Measurements from ENCODE around the gene ACADS. TPM values are rescaled to one million over a fixed set of nuclear protein-coding genes. Genes with fewer than 3 reads are reported as not detected.

Gene ACADS
- total RNA-seq, 1 experiment from 2014 or later = 3.4 TPM

DNA sequence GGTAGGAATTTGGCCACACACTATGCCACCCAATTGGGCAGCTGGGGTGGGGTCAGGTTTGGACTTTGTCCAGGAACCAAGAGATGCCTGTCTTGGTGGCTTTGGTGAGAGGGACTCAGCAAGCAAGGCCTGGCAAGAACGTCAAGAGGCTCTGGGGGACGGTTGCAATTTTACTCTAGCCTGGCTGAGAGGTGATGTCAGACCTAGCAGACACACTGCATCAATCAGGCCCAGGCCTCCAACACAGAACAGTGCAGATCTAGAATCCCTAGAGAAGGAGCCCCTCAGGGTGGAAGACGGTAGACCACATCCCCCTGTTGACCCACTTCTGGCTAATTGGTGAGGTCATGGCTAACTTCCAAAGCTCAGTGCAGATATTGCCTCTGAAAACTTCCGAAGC lies 17.0 kb upstream of the ACADS start:
- CTCF ChIA-PET = interaction anchor here (0.5 kb wide), 1 partner anchor 9 kb away, joined by 3 read pairs; no protein-coding TSS in a partner anchor

DNA sequence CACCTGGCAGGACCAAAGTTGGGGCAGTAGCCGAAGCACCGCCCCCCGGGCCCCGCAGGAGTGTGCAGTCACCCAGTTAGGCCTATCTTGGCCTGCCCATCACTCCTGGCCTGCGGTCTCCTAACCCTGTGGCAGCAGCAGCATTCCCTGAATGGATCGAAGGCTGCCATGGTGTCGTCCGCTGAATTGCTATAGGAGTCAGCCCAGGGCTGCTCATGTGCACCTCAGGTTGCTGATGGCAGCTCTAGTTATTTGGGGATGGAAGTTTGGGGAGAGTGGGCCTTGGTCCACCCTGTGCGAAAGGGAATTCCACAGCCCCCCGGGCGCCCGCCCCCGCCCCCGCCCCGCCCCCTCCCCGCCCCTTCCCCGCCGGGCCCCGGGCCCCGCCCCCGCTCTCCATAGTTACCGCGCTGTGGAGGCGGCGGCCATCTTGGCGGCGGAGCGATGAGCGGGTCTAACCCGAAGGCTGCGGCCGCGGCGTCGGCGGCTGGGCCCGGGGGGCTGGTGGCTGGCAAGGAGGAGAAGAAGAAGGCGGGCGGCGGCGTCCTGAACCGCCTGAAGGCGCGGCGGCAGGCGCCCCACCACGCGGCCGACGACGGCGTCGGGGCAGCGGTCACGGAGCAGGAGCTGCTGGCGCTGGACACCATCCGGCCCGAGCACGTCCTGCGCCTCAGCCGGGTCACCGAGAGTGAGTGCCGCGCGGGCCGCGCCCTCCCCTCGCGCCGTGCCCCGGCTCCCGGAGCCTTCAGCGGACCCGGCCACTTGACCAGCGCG lies 15.4 kb upstream of the ACADS start, which contains the start of gene UNC119B:
TSS of gene UNC119B (plus strand) at position 428 of the 774 bp plus-strand sequence. CDS start at position 445, 17 bp downstream.
- H3K9me3 ChIP-seq (ENCODE audit: low read depth, low read length, poor library complexity, severe bottlenecking) = no peaks in the 10 kb centered on the region
- POLR2A ChIA-PET (ENCODE audit: low non-redundant PET) = no interaction called here
- peak within 1 kb of the TSS; percentile 93 for H3K4me3 ChIP-seq (ENCODE audit: low read depth, low read length, poor library complexity, severe bottlenecking)
- CTCF ChIA-PET = interaction anchor here (0.6 kb wide), 1 partner anchor 53 kb away, joined by 6 read pairs; no protein-coding TSS in a partner anchor
- no TSS peak for BruUV-seq (replicated peaks)
- peak; percentile 80 for DNase-seq (ENCODE audit: low spot score)
- intact Hi-C loops (cut with micrococcal nuclease; ENCODE audit: unreplicated experiment) = loop anchor here (5.0 kb wide), 1 partner anchor 383 kb away; the partner anchor contains the start of gene PLA2G1B
- peaks cover 24% of the 10 kb centered on the region for H3K36me3 ChIP-seq (ENCODE audit: insufficient read depth, low read length, poor library complexity, severe bottlenecking)
- H3K27ac ChIP-seq (ENCODE audit: low read depth, low read length, poor library complexity, severe bottlenecking) = peak within 1 kb of the TSS; percentile 90
- H3K4me1 ChIP-seq (ENCODE audit: insufficient read depth, low read length, poor library complexity, severe bottlenecking) = peaks cover 5% of the 10 kb centered on the region
- TF ChIP-seq, protein P1, sequence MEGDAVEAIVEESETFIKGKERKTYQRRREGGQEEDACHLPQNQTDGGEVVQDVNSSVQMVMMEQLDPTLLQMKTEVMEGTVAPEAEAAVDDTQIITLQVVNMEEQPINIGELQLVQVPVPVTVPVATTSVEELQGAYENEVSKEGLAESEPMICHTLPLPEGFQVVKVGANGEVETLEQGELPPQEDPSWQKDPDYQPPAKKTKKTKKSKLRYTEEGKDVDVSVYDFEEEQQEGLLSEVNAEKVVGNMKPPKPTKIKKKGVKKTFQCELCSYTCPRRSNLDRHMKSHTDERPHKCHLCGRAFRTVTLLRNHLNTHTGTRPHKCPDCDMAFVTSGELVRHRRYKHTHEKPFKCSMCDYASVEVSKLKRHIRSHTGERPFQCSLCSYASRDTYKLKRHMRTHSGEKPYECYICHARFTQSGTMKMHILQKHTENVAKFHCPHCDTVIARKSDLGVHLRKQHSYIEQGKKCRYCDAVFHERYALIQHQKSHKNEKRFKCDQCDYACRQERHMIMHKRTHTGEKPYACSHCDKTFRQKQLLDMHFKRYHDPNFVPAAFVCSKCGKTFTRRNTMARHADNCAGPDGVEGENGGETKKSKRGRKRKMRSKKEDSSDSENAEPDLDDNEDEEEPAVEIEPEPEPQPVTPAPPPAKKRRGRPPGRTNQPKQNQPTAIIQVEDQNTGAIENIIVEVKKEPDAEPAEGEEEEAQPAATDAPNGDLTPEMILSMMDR (conservative IDR thresholded peaks at IDR 0.05; ENCODE audit: low read depth, low read length) = no peak
- TF ChIP-seq EZH2 (IDR thresholded peaks at IDR 0.05; ENCODE audit: borderline replicate concordance, low read depth, low read length, poor library complexity, severe bottlenecking) = no peak
- no peaks in the 10 kb centered on the region for H3K27me3 ChIP-seq (replicated peaks; ENCODE audit: insufficient read depth, low read depth, low read length, poor library complexity)

More for the DNA sequence above, 17.0 kb upstream of the ACADS start:
- no TSS peak for BruUV-seq (replicated peaks)
- no peaks in the 10 kb centered on the region for H3K27me3 ChIP-seq (replicated peaks; ENCODE audit: insufficient read depth, low read depth, low read length, poor library complexity)
- peaks cover 8% of the 10 kb centered on the region for H3K36me3 ChIP-seq (ENCODE audit: insufficient read depth, low read length, poor library complexity, severe bottlenecking)
- TF ChIP-seq, protein P1 (conservative IDR thresholded peaks at IDR 0.05; ENCODE audit: low read depth, low read length) = no peak
- TF ChIP-seq EZH2 (IDR thresholded peaks at IDR 0.05; ENCODE audit: borderline replicate concordance, low read depth, low read length, poor library complexity, severe bottlenecking) = no peak
- peaks cover 5% of the 10 kb centered on the region for H3K4me1 ChIP-seq (ENCODE audit: insufficient read depth, low read length, poor library complexity, severe bottlenecking)
- no peak for DNase-seq (ENCODE audit: low spot score)
- POLR2A ChIA-PET (ENCODE audit: low non-redundant PET) = interaction anchor here (0.7 kb wide), 1 partner anchor 23 kb away, joined by 3 read pairs; no protein-coding TSS in a partner anchor
- no peak overlapping the region for H3K4me3 ChIP-seq (ENCODE audit: low read depth, low read length, poor library complexity, severe bottlenecking)
- H3K9me3 ChIP-seq (ENCODE audit: low read depth, low read length, poor library complexity, severe bottlenecking) = no peaks in the 10 kb centered on the region
- H3K27ac ChIP-seq (ENCODE audit: low read depth, low read length, poor library complexity, severe bottlenecking) = no peak overlapping the region
- intact Hi-C loops (cut with micrococcal nuclease; ENCODE audit: unreplicated experiment) = no loop called here

DNA sequence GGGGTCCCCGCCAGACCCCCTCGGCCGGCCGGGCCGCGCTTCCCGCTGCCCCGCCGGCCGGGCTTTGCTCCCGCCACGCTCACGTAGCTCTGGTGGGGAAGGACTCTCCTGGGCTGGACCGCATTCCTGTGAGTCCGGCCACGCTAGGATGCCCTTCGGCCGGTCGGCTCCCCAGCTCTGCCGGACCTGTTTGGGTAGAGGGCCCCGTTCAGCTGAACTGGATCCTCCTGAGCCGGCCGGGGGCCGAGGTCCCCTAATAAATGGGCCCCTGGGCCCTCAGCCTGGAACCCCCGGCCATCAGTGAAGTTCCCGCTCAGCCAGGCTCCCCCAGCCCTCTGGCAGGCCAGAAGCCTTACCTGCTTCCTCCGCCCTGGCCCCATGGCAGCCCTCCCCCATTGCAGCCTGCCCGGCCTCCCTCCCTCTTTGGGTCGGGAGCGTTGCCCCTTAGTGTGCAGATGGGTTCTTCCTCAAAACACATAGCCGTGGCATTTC lies 14.8 kb upstream of the ACADS start:
- intact Hi-C loops (cut with micrococcal nuclease; ENCODE audit: unreplicated experiment) = loop anchor here (5.0 kb wide), 1 partner anchor 384 kb away; the partner anchor contains the start of gene PLA2G1B
- Histone ChIP-seq H3K27me3 (replicated peaks; ENCODE audit: insufficient read depth, low read depth, low read length, poor library complexity) (no peaks in the 10 kb centered on the region), H3K9me3 (ENCODE audit: low read depth, low read length, poor library complexity, severe bottlenecking) (no peaks in the 10 kb centered on the region), H3K4me3 (ENCODE audit: low read depth, low read length, poor library complexity, severe bottlenecking) (peak overlapping the region; percentile 93), H3K27ac (ENCODE audit: low read depth, low read length, poor library complexity, severe bottlenecking) (peak overlapping the region; percentile 90), H3K4me1 (ENCODE audit: insufficient read depth, low read length, poor library complexity, severe bottlenecking) (peaks cover 5% of the 10 kb centered on the region), H3K36me3 (ENCODE audit: insufficient read depth, low read length, poor library complexity, severe bottlenecking) (peaks cover 28% of the 10 kb centered on the region)
- TF ChIP-seq, protein P1 (conservative IDR thresholded peaks at IDR 0.05; ENCODE audit: low read depth, low read length) = no peak
- TF ChIP-seq EZH2 (IDR thresholded peaks at IDR 0.05; ENCODE audit: borderline replicate concordance, low read depth, low read length, poor library complexity, severe bottlenecking) = no peak
- ChIA-PET CTCF (interaction anchor here (0.6 kb wide), 1 partner anchor 54 kb away, joined by 6 read pairs; no protein-coding TSS in a partner anchor), POLR2A (ENCODE audit: low non-redundant PET) (no interaction called here)
- BruUV-seq (replicated peaks) = no TSS peak
- DNase-seq (ENCODE audit: low spot score) = no peak
